A673 (cell line): ENCODE measurements around the gene SLC2A9. TPM values are rescaled to one million over a fixed set of nuclear protein-coding genes. Genes with fewer than 3 reads are reported as not detected.

Experiments
- BruUV-seq: library from RNA; stranded (reverse); fragments of 400-500 nt; replicated peaks from 2 replicates; lab custom pipeline; 2021; lab: Mats Ljungman, UMichigan
- CTCF ChIA-PET: fragments of 300-600 bp; sonication (Branson Sonifier 250); formaldehyde crosslinking; loops from one replicate; lab custom pipeline; 2022; ENCODE audit warnings: antibody characterized with exemption; lab: Charles Lee
- POLR2A ChIA-PET: fragments of 300-600 bp; sonication (Branson Sonifier 250); formaldehyde crosslinking; loops from one replicate; lab custom pipeline; 2022; ENCODE audit warnings: antibody characterized with exemption; ENCODE audit not compliant: low non-redundant PET; lab: Charles Lee
- DNase-seq: peaks from one replicate; pipeline ENCODE4 v3.0.0-alpha.2; 2015; ENCODE audit warnings: low spot score
- H3K27ac ChIP-seq: fragments of 200-600 bp; sonication (generic); 2 replicates; pipeline ENCODE4 v1.5.1; 2016; ENCODE audit warnings: mixed run types, low read depth, mild to moderate bottlenecking, mixed read lengths, antibody characterized with exemption, low read length; ENCODE audit not compliant: poor library complexity, severe bottlenecking
- H3K27me3 ChIP-seq: fragments of 200-600 bp; sonication (generic); replicated peaks from 2 replicates; pipeline ENCODE4 v1.6.1; 2017; ENCODE audit warnings: mixed run types, low read depth, mild to moderate bottlenecking, mixed read lengths, antibody characterized with exemption, low read length; ENCODE audit not compliant: insufficient read depth, poor library complexity
- H3K36me3 ChIP-seq: fragments of 200-600 bp; sonication (generic); 2 replicates; pipeline ENCODE4 v1.6.1; 2016; ENCODE audit warnings: mixed run types, mild to moderate bottlenecking, mixed read lengths, antibody characterized with exemption, low read length; ENCODE audit not compliant: insufficient read depth, poor library complexity, severe bottlenecking
- H3K4me1 ChIP-seq: fragments of 200-600 bp; sonication (generic); 2 replicates; pipeline ENCODE4 v1.6.1; 2017; ENCODE audit warnings: mixed run types, mild to moderate bottlenecking, mixed read lengths, antibody characterized with exemption, low read length; ENCODE audit not compliant: insufficient read depth, poor library complexity, severe bottlenecking
- H3K4me3 ChIP-seq: fragments of 200-600 bp; sonication (generic); 2 replicates; pipeline ENCODE4 v1.5.1; 2016; ENCODE audit warnings: low read depth, mixed run types, mild to moderate bottlenecking, mixed read lengths, low read length; ENCODE audit not compliant: poor library complexity, severe bottlenecking
- H3K9me3 ChIP-seq: fragments of 200-600 bp; sonication (generic); 2 replicates; pipeline ENCODE4 v1.6.1; 2016; ENCODE audit warnings: mixed run types, low read depth, mild to moderate bottlenecking, mixed read lengths, antibody characterized with exemption, low read length; ENCODE audit not compliant: poor library complexity, severe bottlenecking
- EZH2 ChIP-seq: fragments of 200-600 bp; sonication (generic); IDR thresholded peaks from 2 replicates; pipeline ENCODE4 v1.6.1; 2017; ENCODE audit warnings: borderline replicate concordance, low read depth, mild to moderate bottlenecking, mixed read lengths, antibody characterized with exemption, low read length; ENCODE audit not compliant: poor library complexity, severe bottlenecking
- intact Hi-C: fragments of 100-400 bp; cut with micrococcal nuclease; formaldehyde crosslinking; loops from one replicate; pipeline ENCODE4 v1.10.0; 2022; ENCODE audit not compliant: unreplicated experiment
- total RNA-seq: library from RNA; stranded (reverse); gene quantifications from 2 replicates; pipeline ENCODE4 v1.2.3, GENCODE V29; 2021
- TF ChIP-seq, protein P1 (sequence below): fragments of 300-800, 200-600 bp; sonication (generic); conservative IDR thresholded peaks from 2 replicates; pipeline ENCODE4 v1.5.1; 2017; ENCODE audit warnings: low read depth, mild to moderate bottlenecking, antibody characterized with exemption, low read length, moderate library complexity, mixed read lengths

The SLC2A9 gene
- total RNA-seq, 1 experiment from 2014 or later: not detected

GRCh38 chr4:9931146-9931545, 90.2 kb downstream of the SLC2A9 start:
- no peak for TF ChIP-seq EZH2
- TF ChIP-seq, protein P1, sequence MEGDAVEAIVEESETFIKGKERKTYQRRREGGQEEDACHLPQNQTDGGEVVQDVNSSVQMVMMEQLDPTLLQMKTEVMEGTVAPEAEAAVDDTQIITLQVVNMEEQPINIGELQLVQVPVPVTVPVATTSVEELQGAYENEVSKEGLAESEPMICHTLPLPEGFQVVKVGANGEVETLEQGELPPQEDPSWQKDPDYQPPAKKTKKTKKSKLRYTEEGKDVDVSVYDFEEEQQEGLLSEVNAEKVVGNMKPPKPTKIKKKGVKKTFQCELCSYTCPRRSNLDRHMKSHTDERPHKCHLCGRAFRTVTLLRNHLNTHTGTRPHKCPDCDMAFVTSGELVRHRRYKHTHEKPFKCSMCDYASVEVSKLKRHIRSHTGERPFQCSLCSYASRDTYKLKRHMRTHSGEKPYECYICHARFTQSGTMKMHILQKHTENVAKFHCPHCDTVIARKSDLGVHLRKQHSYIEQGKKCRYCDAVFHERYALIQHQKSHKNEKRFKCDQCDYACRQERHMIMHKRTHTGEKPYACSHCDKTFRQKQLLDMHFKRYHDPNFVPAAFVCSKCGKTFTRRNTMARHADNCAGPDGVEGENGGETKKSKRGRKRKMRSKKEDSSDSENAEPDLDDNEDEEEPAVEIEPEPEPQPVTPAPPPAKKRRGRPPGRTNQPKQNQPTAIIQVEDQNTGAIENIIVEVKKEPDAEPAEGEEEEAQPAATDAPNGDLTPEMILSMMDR: no peak
- Histone ChIP-seq H3K36me3 (no peaks in the 10 kb centered on the region), H3K4me1 (no peaks in the 10 kb centered on the region), H3K9me3 (no peaks in the 10 kb centered on the region), H3K27ac (no peak overlapping the region), H3K4me3 (no peak overlapping the region), H3K27me3 (peaks cover 37% of the 10 kb centered on the region)
- ChIA-PET POLR2A (no interaction called here), CTCF (no interaction called here)
- DNase-seq: no peak
- BruUV-seq: no TSS peak
- intact Hi-C loops: no loop called here

DNA sequence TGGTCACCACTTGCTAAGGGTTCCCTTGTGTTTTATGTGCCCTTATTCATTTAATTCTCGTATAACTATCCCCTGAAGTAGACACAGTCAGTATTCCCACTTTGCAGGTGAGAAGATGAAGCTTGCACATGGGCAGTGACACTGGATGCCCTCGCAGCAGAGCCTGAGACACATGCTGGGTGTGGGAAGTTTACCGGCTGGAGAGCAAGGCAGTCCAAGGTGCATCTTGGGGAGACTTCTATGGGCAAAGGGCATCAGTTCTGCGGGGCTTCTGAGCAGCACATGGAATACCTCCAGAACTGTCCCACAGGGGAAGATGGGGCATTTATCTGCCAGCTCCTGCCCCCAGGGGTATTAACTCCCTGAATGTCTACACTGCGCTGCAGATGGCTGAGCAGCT, 92.2 kb downstream of the SLC2A9 start:
- ChIA-PET POLR2A (no interaction called here), CTCF (no interaction called here)
- Histone ChIP-seq H3K36me3 (no peaks in the 10 kb centered on the region), H3K27me3 (peaks cover 37% of the 10 kb centered on the region), H3K27ac (no peak overlapping the region), H3K4me1 (no peaks in the 10 kb centered on the region), H3K9me3 (no peaks in the 10 kb centered on the region), H3K4me3 (no peak overlapping the region)
- intact Hi-C loops: no loop called here
- no TSS peak for BruUV-seq
- DNase-seq: no peak
- TF ChIP-seq EZH2: no peak
- TF ChIP-seq, protein P1: no peak

- ChIA-PET CTCF (no interaction called here), POLR2A (no interaction called here)
- H3K4me3 ChIP-seq: no peak overlapping the region
- H3K9me3 ChIP-seq: no peaks in the 10 kb centered on the region
- H3K36me3 ChIP-seq: no peaks in the 10 kb centered on the region
- intact Hi-C loops: no loop called here
- H3K4me1 ChIP-seq: no peaks in the 10 kb centered on the region
- H3K27me3 ChIP-seq: peaks cover 33% of the 10 kb centered on the region
- H3K27ac ChIP-seq: no peak overlapping the region
- TF ChIP-seq EZH2: no peak
- TF ChIP-seq, protein P1: no peak
- no peak for DNase-seq
- BruUV-seq: no TSS peak
Measured at GRCh38 chr4:9927341-9928007, 93.8 kb downstream of the SLC2A9 start.
